ENCODE data around the gene COL18A1.

GRCh38 chr21:45470087-45470515, 65.1 kb downstream of the COL18A1 start:
- no peak for TF ChIP-seq BHLHE40 (IDR thresholded peaks at IDR 0.05; ENCODE audit: borderline replicate concordance)
- TF ChIP-seq ARNT (IDR thresholded peaks at IDR 0.05), result no peak
- no peak for TF ChIP-seq FOXK2 (IDR thresholded peaks at IDR 0.05)

All from HEK293T (cell line).